Mesodermal cell (in vitro differentiated cells): ENCODE data around the gene CD63.

Source experiments
- H3K27ac ChIP-seq: 2 replicates; pipeline ENCODE4 v1.7.0; 2013; ENCODE audit warnings: mild to moderate bottlenecking, low read depth, low read length, moderate library complexity; ENCODE audit not compliant: severe bottlenecking
- H3K36me3 ChIP-seq: 2 replicates; pipeline ENCODE4 v1.7.1; 2013; ENCODE audit warnings: mild to moderate bottlenecking, low read length, moderate library complexity; ENCODE audit not compliant: control insufficient read depth, insufficient read depth
- H3K4me1 ChIP-seq: one replicate; pipeline ENCODE4 v1.7.1; 2013; ENCODE audit warnings: mild to moderate bottlenecking, low read length; ENCODE audit not compliant: insufficient read depth, control insufficient read depth, poor library complexity, severe bottlenecking
- H3K4me3 ChIP-seq: 2 replicates; pipeline ENCODE4 v1.7.0; 2013; ENCODE audit warnings: low read length, control low read depth, mild to moderate bottlenecking; ENCODE audit not compliant: insufficient read depth, poor library complexity, severe bottlenecking; ENCODE audit errors: extremely low read depth
- H3K9me3 ChIP-seq: 2 replicates; pipeline ENCODE4 v1.7.1; 2013; ENCODE audit warnings: mild to moderate bottlenecking, low read length, moderate library complexity; ENCODE audit not compliant: control insufficient read depth
- WGBS, 2 experiments: methylation state at CpG; one replicate each; pipeline ENCODE4 v1.1.5; 2013; ENCODE audit warnings: missing lambda C conversion rate in 2 of 2; ENCODE audit not compliant: insufficient coverage in 2 of 2; 5-methylcytosine and 5-hydroxymethylcytosine counted together

Gene CD63

DNA sequence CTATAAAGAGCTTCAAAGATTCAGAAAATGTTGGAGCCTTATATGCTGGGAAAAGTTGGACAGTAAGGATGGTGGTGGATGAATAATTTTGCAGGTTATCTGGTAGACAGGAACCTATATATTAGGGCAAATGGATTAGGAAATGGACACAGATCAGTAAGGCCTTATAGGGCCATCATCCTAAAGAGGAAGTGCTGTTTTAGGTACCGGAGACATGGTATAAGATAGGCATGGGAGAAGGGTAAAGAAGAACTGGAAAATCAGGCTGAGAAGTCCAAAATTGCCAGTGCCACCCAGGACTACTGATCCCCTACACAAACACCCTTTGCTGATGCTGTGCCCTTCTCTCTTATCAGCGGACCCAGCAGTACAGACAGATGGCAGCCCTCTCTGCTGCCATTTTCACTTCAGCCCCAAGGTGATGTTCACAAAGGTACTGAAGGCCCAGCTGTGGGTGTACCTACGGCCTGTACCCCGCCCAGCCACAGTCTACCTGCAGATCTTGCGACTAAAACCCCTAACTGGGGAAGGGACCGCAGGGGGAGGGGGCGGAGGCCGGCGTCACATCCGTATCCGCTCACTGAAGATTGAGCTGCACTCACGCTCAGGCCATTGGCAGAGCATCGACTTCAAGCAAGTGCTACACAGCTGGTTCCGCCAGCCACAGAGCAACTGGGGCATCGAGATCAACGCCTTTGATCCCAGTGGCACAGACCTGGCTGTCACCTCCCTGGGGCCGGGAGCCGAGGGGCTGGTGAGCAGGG is 19.6 kb upstream of the CD63 start:
- no peaks in the 10 kb centered on the region for H3K9me3 ChIP-seq
- H3K27ac ChIP-seq, result no peak overlapping the region
- H3K36me3 ChIP-seq, result peaks cover 73% of the 10 kb centered on the region
- no peak overlapping the region for H3K4me3 ChIP-seq
- 93% methylated on average over 15 to 18 of the region's 18 CpGs for WGBS, 2 experiments
- peaks cover 17% of the 10 kb centered on the region for H3K4me1 ChIP-seq

DNA sequence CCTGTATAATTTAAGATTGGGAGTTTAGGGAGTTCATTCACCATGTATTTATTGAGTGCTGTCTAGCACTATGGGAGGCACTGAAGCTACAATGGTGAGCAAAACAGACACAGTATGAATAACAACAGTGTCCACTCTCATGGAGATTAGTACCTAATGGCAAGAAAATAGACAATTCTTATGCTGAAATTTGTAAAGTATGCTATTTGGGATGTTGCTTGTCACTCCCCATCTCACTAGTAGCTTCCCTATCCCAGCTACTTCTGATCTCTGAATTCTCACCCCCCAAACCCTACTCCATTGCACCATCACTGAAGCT is 18.1 kb upstream of the CD63 start:
- Histone ChIP-seq H3K4me1 (peaks cover 17% of the 10 kb centered on the region), H3K27ac (peak overlapping the region; percentile 74), H3K9me3 (no peaks in the 10 kb centered on the region), H3K4me3 (peak overlapping the region; percentile 76), H3K36me3 (peaks cover 57% of the 10 kb centered on the region)

DNA sequence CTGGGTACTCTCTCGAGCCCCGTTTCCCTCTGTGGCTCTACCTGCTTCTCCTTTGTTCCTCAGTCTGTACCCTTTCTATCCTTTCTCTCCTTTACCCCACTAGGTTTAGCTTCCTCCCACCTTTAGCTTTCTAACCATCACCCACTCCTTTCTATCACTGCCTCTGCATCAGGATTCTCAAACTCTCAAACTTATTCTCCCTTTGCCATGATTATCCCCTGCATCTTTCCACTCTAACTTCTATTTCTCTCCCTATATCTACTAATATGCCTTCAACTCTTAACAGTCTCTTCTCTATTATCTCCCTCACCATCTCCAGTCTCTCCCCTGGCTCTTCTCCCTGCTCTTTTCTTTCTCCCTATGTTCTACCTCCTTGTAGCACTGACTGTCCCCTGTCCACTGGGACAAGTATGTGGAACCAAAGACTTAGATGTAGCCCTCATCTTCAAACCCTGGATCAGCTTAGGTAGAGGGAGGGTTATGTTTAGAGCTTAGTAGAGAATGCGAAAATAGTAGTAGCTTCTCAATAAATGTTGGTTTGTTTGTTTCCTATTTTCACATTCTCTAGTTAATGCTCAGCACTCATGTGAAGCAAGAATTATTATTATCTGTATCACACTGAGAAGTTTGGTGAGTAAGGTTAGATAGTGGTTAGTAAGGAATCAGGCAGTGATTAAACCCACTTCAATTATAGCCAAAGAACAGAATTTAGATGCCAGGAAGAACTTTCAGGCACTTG is 17.5 kb upstream of the CD63 start:
- Histone ChIP-seq H3K36me3 (peaks cover 52% of the 10 kb centered on the region), H3K9me3 (no peaks in the 10 kb centered on the region), H3K27ac (peak overlapping the region; percentile 74), H3K4me1 (peaks cover 17% of the 10 kb centered on the region), H3K4me3 (peak overlapping the region; percentile 76)
- WGBS, 2 experiments, result 0 to 3% methylated on average over 2 of the region's 3 CpGs

DNA sequence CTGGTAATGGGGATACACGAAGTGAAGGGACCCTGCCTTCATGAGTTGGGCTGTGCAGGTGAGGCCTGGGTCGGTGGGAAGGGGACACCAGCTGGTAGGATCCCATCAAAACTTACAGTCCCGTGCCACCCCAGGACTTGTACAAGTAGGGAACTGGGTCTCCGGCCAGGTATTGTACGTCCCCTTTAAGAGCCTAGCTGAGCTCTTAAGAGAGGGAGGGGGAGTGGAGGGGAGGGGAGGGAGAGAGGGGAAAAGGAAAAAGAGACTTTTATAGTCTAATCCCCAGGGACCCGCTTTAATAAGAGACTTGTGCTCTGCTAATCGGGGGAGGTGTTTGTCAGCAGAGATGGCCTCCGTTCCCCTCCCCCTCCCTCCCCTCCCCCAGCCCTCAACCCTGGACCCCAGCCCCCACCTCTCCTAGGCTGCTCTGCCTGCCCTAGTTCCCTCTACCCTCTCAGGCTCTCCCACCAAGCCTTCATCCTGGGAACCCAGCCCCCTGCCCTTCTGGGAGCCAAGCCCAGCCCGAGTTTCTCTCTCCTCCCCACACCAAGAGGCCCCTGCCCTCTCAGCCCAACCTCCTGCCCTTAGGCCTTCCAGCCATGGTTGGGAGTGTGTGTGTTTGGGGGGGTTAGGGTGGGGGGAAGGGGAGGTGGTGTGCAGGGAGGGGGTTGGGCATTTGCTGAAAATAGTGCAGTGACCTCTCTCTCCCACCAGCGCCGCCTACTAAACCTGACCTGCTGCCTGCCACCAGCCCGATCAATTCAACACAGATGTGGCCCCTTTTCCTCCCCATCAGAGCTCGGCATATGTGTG is 16.8 kb upstream of the CD63 start:
- Histone ChIP-seq H3K27ac (peak overlapping the region; percentile 74), H3K9me3 (no peaks in the 10 kb centered on the region), H3K4me1 (peaks cover 17% of the 10 kb centered on the region), H3K4me3 (peak overlapping the region; percentile 76), H3K36me3 (peaks cover 46% of the 10 kb centered on the region)
- WGBS, 2 experiments, result 2 to 3% methylated on average over 6 to 8 of the region's 13 CpGs

DNA sequence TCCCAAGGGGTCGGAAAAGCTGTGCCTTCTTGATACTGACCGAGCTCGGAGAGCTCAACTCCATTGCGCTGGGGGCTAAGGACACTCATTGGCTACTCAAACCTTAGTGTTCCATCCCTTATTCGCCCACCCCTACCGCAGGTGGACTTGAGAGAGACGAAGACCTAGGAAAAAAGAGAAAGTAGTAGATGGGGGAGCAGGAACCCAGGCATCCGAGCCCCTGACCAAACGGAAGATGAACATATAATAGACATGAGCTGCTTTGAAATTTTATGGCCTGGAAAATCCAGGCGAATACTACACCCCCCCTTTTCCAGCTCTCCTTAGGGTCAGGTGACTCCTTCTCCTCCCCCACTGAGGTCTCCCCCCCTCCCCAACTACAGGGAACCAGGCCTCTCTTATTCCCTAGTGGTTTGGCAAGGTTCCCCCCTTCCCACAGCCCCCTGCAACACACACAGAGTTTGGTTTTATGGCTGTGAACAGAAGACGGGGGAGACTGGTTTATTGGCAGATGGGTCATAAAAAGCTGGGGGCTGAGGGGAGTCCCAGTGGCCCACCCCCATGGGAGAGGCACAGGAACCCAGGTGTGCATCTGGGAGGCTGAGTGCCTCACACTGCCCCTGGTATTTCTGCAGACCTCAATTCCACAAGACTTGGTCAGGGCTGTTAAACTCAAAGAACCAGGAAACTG is 15.7 kb upstream of the CD63 start:
- 5 to 6% methylated on average over 4 to 6 of the region's 11 CpGs for WGBS, 2 experiments

DNA sequence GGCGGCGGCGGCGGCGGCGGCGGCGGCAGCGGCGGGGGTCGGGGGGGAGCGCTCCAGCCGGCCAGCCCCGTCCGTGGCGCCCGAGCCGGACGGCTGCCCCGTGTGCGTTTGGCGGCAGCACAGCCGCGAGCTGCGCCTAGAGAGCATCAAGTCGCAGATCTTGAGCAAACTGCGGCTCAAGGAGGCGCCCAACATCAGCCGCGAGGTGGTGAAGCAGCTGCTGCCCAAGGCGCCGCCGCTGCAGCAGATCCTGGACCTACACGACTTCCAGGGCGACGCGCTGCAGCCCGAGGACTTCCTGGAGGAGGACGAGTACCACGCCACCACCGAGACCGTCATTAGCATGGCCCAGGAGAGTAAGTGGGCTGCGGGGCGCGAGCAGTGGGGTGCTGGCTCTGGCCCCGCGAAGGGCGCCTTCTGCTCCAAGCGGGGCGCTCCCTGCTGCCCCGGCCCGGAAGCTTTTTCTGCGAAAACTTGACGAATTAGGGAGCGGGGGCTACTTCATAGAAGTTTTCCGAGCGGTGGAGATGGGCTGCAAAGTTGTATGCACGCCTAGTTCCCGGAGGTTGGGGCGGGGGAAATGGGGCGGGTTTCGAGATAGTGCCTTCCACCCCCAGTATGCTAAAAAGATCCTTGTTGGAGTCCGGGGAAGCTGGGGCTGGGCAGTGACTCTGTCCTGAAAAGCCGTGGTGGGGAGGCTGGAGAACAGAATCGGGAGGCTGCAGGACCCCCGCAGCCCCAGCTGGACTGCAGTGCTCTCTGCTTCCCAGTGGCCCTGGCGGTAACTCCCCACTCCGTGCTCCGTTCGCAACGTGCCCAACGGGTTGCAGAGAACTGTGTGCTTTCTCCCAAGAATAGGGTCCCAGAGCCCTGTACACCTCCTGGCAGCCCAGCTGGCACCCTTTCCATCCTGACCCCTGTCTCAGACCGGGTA is 14.9 kb upstream of the CD63 start:
- peaks cover 27% of the 10 kb centered on the region for H3K36me3 ChIP-seq
- peak overlapping the region; percentile 76 for H3K4me3 ChIP-seq
- peak overlapping the region; percentile 59 for H3K27ac ChIP-seq
- H3K9me3 ChIP-seq, result no peaks in the 10 kb centered on the region
- H3K4me1 ChIP-seq, result peaks cover 17% of the 10 kb centered on the region
- 0 to 1% methylated on average over 42 to 71 of the region's 73 CpGs for WGBS, 2 experiments

More for the DNA sequence above, 15.7 kb upstream of the CD63 start:
- no peaks in the 10 kb centered on the region for H3K9me3 ChIP-seq
- H3K4me1 ChIP-seq, result peaks cover 17% of the 10 kb centered on the region
- peaks cover 35% of the 10 kb centered on the region for H3K36me3 ChIP-seq
- H3K27ac ChIP-seq, result peak overlapping the region; percentile 74
- peak overlapping the region; percentile 76 for H3K4me3 ChIP-seq

DNA sequence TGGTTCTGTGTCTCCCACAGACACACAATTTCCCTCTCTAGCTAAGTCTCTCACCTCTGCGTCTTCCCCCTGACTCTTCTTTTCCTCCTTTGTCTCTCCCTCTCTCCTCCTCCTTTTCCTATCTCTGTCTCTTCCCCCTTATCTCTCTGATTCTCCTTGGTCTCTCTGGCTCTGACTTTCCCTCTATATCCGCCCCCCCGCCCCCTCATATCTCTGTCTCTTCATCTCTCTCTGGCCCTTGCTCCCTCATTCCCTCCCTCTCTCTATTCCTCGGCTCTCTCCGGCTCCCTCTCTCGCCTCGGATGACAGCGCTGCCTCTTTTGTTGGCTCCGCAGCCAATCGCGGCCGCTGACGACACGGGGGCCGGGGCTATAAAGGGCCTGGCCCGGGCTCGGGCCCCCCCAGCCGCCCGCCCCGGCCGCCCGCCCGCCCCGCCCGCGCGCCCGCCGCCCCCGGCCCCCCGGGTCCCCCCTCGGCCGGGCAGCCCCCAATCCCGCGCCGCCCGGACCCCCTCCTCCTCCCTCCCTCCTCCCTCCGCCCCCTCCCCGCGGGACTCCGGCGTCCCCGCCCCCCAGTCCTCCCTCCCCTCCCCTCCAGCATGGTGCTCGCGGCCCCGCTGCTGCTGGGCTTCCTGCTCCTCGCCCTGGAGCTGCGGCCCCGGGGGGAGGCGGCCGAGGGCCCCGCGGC is 14.1 kb upstream of the CD63 start, which contains the start of gene GDF11:
GDF11 (plus strand) TSS at position 404 of the 687 bp plus-strand sequence; CDS start at position 599, 195 bp downstream.
- Histone ChIP-seq H3K27ac (peak within 1 kb of the TSS; percentile 74), H3K36me3 (peaks cover 19% of the 10 kb centered on the region), H3K4me3 (peak within 1 kb of the TSS; percentile 76), H3K9me3 (no peaks in the 10 kb centered on the region), H3K4me1 (peaks cover 21% of the 10 kb centered on the region)
- 2% methylated on average over 4 to 19 of the region's 53 CpGs for WGBS, 2 experiments

DNA sequence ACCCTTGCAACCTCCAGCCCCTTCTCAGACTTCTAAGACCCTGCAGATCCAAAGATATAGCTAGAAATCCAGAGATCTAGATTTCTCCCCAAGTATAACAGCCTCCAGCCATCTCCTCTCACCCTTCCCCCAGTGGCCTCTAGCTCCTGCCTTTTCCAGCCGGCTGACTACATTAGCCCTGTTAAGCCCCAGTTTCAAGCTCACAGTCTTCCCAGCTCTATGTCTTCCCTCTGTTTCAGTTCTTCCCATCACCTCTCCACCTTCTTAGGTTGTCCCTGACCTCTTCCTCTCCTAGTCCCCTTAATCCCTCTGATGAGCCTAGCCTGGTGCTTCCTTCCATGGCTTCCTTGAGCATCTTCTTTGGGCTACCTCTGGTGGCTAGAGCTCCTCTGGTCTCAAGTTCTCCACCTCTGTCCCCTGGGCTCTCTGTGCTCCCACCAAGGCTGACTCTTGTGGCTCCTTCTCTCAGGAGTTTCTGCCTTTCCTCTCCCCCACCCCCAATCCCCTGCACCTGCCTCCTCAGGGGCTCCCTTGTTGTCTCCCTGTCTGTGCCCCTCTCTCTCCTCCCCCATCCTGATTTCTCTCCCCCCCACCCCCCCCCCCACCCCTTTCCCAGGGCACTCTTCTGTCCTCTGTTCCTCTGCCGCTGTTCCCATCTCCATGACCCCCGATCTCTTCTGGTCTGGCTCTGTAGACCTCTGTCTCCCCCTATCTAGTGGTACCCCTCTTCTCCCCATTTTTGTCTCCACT is 13.3 kb upstream of the CD63 start:
- WGBS, 2 experiments, result 56 to 60% methylated on average over 1 to 3 of the region's 3 CpGs
- peak overlapping the region; percentile 74 for H3K27ac ChIP-seq

DNA sequence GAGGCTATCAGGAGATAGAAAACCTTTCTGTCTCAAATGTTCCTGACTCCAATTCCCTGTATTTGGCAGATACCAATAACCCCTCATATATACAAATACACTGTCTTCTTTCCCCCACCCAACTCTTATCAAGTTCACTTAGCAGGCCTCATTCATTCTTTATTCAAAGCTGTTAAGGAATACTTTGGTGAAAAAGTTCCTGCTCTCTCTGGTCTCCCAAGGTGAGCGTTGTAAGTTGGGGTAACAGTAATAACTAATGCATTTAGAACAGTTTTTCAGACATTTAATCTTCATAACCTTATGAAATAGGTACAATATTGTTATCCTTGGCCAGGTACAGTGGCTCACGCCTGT is 10.2 kb upstream of the CD63 start:
- Histone ChIP-seq H3K27ac (no peak overlapping the region), H3K4me1 (peaks cover 12% of the 10 kb centered on the region), H3K9me3 (no peaks in the 10 kb centered on the region), H3K4me3 (peak overlapping the region; percentile 35), H3K36me3 (no peaks in the 10 kb centered on the region)
- 90% methylated on average over 1 of the region's 2 CpGs; no CpG with 5 or more reads in 1 of the 2 experiments for WGBS, 2 experiments

More for the DNA sequence above, 13.3 kb upstream of the CD63 start:
- H3K4me3 ChIP-seq, result peak overlapping the region; percentile 28
- peaks cover 11% of the 10 kb centered on the region for H3K36me3 ChIP-seq
- no peaks in the 10 kb centered on the region for H3K9me3 ChIP-seq
- peaks cover 25% of the 10 kb centered on the region for H3K4me1 ChIP-seq
